ENCODE measurements around the gene TMED8. TPM values are rescaled to one million over a fixed set of nuclear protein-coding genes. Genes with fewer than 3 reads are reported as not detected.
A peak's percentile ranks its signal among the peaks of the same experiment; 100 is the strongest.

The TMED8 gene
- total RNA-seq, 1 experiment from 2014 or later: 10.4 TPM

- CTCF ChIA-PET: interaction anchor here (0.5 to 1.8 kb wide), 5 partner anchors 15 to 225 kb away, joined by 3 to 8 read pairs (median 3); partner anchors contain the start of gene GSTZ1
- intact Hi-C loops (cut with micrococcal nuclease; ENCODE audit: unreplicated experiment): no loop called here
- no peak overlapping the region for H3K4me3 Mint-ChIP-seq (ENCODE audit: low read depth, unreplicated experiment)
- H3K9me3 Mint-ChIP-seq (ENCODE audit: low read depth, unreplicated experiment): no peaks in the 10 kb centered on the region
- H3K27ac Mint-ChIP-seq (ENCODE audit: unreplicated experiment): peak overlapping the region; percentile 24
- peaks cover 13% of the 10 kb centered on the region for H3K4me1 Mint-ChIP-seq (ENCODE audit: low read depth, unreplicated experiment)
- H3K36me3 Mint-ChIP-seq (ENCODE audit: insufficient read depth, unreplicated experiment): peaks cover 10% of the 10 kb centered on the region
- H3K27me3 Mint-ChIP-seq (ENCODE audit: unreplicated experiment): peaks cover 6% of the 10 kb centered on the region
- BruUV-seq (replicated peaks): no TSS peak
- TF ChIP-seq CTCF (IDR thresholded peaks at IDR 0.05; ENCODE audit: unreplicated experiment): no peak
- peak; percentile 23 for DNase-seq
Observed at GRCh38 chr14:77375973-77376770, 722 bp downstream of the TMED8 start.

GRCh38 chr14:77375164-77375950, 1.5 kb downstream of the TMED8 start:
- CTCF ChIA-PET: no interaction called here
- DNase-seq: no peak

DNA sequence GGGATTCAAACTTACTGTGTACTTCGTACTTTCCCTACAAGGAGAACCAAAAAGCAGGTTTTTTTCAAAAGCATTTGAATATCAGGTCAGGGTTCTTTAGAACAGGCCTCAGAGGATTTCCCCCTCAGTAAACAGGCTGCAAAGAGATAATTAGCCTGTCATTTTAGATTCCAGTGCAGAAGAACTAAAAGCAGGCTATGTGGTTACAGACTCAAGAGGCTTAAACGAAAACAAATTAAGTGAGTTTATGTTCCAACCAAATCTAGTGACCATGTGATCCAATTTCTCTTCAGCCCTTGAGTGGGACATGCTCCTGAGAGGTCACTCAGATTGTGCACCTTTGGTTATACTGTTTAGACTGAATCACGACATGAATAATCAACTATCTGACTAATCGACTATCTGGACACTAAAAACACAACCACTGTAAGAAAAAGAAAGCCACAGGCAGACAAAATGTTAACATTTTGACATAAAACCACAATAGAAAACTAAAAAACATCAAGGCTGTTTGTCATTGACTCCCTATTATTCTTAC, 4.5 kb downstream of the TMED8 start:
- no peak overlapping the region for H3K27ac Mint-ChIP-seq (ENCODE audit: unreplicated experiment)
- no TSS peak for BruUV-seq (replicated peaks)
- H3K36me3 Mint-ChIP-seq (ENCODE audit: insufficient read depth, unreplicated experiment): peaks cover 10% of the 10 kb centered on the region

More at GRCh38 chr14:77375164-77375950, 1.5 kb downstream of the TMED8 start:
- BruUV-seq (replicated peaks): TSS peak; percentile 45
- Mint-ChIP-seq H3K4me3 (ENCODE audit: low read depth, unreplicated experiment) (no peak overlapping the region), H3K27ac (ENCODE audit: unreplicated experiment) (peak overlapping the region; percentile 24), H3K4me1 (ENCODE audit: low read depth, unreplicated experiment) (peaks cover 13% of the 10 kb centered on the region), H3K9me3 (ENCODE audit: low read depth, unreplicated experiment) (no peaks in the 10 kb centered on the region), H3K27me3 (ENCODE audit: unreplicated experiment) (no peaks in the 10 kb centered on the region), H3K36me3 (ENCODE audit: insufficient read depth, unreplicated experiment) (peaks cover 10% of the 10 kb centered on the region)
- TF ChIP-seq CTCF (IDR thresholded peaks at IDR 0.05; ENCODE audit: unreplicated experiment): no peak
- intact Hi-C loops (cut with micrococcal nuclease; ENCODE audit: unreplicated experiment): no loop called here

More for the DNA sequence above, 4.5 kb downstream of the TMED8 start:
- intact Hi-C loops (cut with micrococcal nuclease; ENCODE audit: unreplicated experiment): no loop called here
- no peak for DNase-seq
- Mint-ChIP-seq H3K4me1 (ENCODE audit: low read depth, unreplicated experiment) (peaks cover 13% of the 10 kb centered on the region), H3K9me3 (ENCODE audit: low read depth, unreplicated experiment) (no peaks in the 10 kb centered on the region), H3K27me3 (ENCODE audit: unreplicated experiment) (no peaks in the 10 kb centered on the region), H3K4me3 (ENCODE audit: low read depth, unreplicated experiment) (no peak overlapping the region)
- CTCF ChIA-PET: no interaction called here
- no peak for TF ChIP-seq CTCF (IDR thresholded peaks at IDR 0.05; ENCODE audit: unreplicated experiment)
